Activated CD4-positive, alpha-beta T cell treated with anti-CD3 and anti-CD28 coated beads, Interleukin-2, amount 10 ng/mL, durations not matched to agents 24 days and 14 days (primary cell): Measurements from ENCODE around the gene APC2. TPM values are rescaled to one million over a fixed set of nuclear protein-coding genes. Genes with fewer than 3 reads are reported as not detected.

Experiments used
- DNase-seq: peaks from one replicate; pipeline ENCODE4 v3.0.0; 2022
- H3K27ac Mint-ChIP-seq: one replicate; pipeline ENCODE4 v1.8.0; 2022; ENCODE audit warnings: mild to moderate bottlenecking, mixed read lengths
- H3K27me3 Mint-ChIP-seq: one replicate; pipeline ENCODE4 v1.8.0; 2022; ENCODE audit warnings: mixed read lengths
- H3K36me3 Mint-ChIP-seq: one replicate; pipeline ENCODE4 v1.8.0; 2022; ENCODE audit warnings: low read depth, mild to moderate bottlenecking, mixed read lengths
- H3K4me1 Mint-ChIP-seq: one replicate; pipeline ENCODE4 v1.8.0; 2021; ENCODE audit warnings: mixed read lengths
- H3K4me3 Mint-ChIP-seq: one replicate; pipeline ENCODE4 v1.8.0; 2022; ENCODE audit warnings: mild to moderate bottlenecking, moderate library complexity, mixed read lengths
- H3K9me3 Mint-ChIP-seq: one replicate; pipeline ENCODE4 v1.8.0; 2021; ENCODE audit warnings: mixed read lengths
- intact Hi-C: fragments of 100-400 bp; cut with micrococcal nuclease; formaldehyde crosslinking; loops from one replicate; pipeline ENCODE4 v1.15.1; 2023
- total RNA-seq: library from RNA; stranded (reverse); gene quantifications from 2 replicates; pipeline ENCODE4 v1.2.3, GENCODE V29; 2022

The APC2 gene
- total RNA-seq, 1 donor from 2014 or later, result 0.16 TPM

GRCh38 chr19:1409204-1410005, 40.5 kb upstream of the APC2 start:
- intact Hi-C loops, result loop anchor here (5.0 kb wide), 1 partner anchor 132 kb away; the partner anchor contains the start of gene FAM174C
- no peaks in the 10 kb centered on the region for H3K9me3 Mint-ChIP-seq

GRCh38 chr19:1410136-1410786, 39.7 kb upstream of the APC2 start:
- H3K4me1 Mint-ChIP-seq, result peaks cover 39% of the 10 kb centered on the region
- DNase-seq, result no peak

More at GRCh38 chr19:1409204-1410005, 40.5 kb upstream of the APC2 start:
- Mint-ChIP-seq H3K27ac (peak overlapping the region; percentile 96), H3K27me3 (no peaks in the 10 kb centered on the region), H3K4me1 (peaks cover 37% of the 10 kb centered on the region), H3K4me3 (peak overlapping the region; percentile 98), H3K36me3 (peaks cover 28% of the 10 kb centered on the region)
- DNase-seq, result no peak

DNA sequence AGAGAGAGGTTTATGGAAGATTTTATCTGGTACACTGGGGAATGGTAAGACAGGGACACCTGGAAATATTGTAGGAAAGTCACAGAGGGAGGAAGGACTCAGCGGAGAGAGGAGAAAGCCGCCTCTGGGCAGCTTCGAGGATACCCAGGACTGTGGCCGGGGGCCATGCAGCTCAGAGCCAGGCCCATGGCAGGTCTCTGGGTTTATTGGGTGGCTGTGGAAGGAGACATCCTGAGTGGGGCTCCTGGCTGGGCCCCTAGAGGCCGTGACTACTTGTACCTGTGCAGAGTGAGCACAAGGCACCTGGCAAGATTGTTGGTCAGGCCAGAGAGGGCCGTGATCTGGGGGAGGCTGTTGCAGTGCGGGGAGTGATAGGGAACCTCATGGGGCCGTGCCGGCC, 39.1 kb upstream of the APC2 start:
- H3K4me3 Mint-ChIP-seq, result peak overlapping the region; percentile 98
- DNase-seq, result no peak
- peaks cover 43% of the 10 kb centered on the region for H3K4me1 Mint-ChIP-seq
- no peaks in the 10 kb centered on the region for H3K9me3 Mint-ChIP-seq
- intact Hi-C loops, result no loop called here
- peaks cover 31% of the 10 kb centered on the region for H3K36me3 Mint-ChIP-seq
- no peaks in the 10 kb centered on the region for H3K27me3 Mint-ChIP-seq
- peak overlapping the region; percentile 23 for H3K27ac Mint-ChIP-seq

More at GRCh38 chr19:1410136-1410786, 39.7 kb upstream of the APC2 start:
- intact Hi-C loops, result no loop called here
- peak overlapping the region; percentile 98 for H3K4me3 Mint-ChIP-seq
- H3K36me3 Mint-ChIP-seq, result peaks cover 30% of the 10 kb centered on the region
- H3K27me3 Mint-ChIP-seq, result no peaks in the 10 kb centered on the region
- H3K9me3 Mint-ChIP-seq, result no peaks in the 10 kb centered on the region
- peak overlapping the region; percentile 74 for H3K27ac Mint-ChIP-seq

GRCh38 chr19:1411255-1412191, 38.4 kb upstream of the APC2 start:
- intact Hi-C loops, result no loop called here
- peak overlapping the region; percentile 20 for H3K27ac Mint-ChIP-seq
- no peaks in the 10 kb centered on the region for H3K27me3 Mint-ChIP-seq
- no peaks in the 10 kb centered on the region for H3K9me3 Mint-ChIP-seq
- peak overlapping the region; percentile 98 for H3K4me3 Mint-ChIP-seq
- H3K36me3 Mint-ChIP-seq, result peaks cover 32% of the 10 kb centered on the region
- peaks cover 41% of the 10 kb centered on the region for H3K4me1 Mint-ChIP-seq
- no peak for DNase-seq

- H3K4me3 Mint-ChIP-seq, result no peak overlapping the region
- DNase-seq, result no peak
- no peak overlapping the region for H3K27ac Mint-ChIP-seq
- H3K27me3 Mint-ChIP-seq, result no peaks in the 10 kb centered on the region
- intact Hi-C loops, result no loop called here
- peaks cover 40% of the 10 kb centered on the region for H3K4me1 Mint-ChIP-seq
- H3K9me3 Mint-ChIP-seq, result no peaks in the 10 kb centered on the region
- H3K36me3 Mint-ChIP-seq, result peaks cover 37% of the 10 kb centered on the region
These were observed 37.5 kb upstream of the APC2 start for GRCh38 chr19:1412323-1412923.

- DNase-seq, result no peak
- Mint-ChIP-seq H3K9me3 (no peaks in the 10 kb centered on the region), H3K4me3 (no peak overlapping the region), H3K36me3 (peaks cover 43% of the 10 kb centered on the region), H3K27ac (no peak overlapping the region), H3K27me3 (no peaks in the 10 kb centered on the region), H3K4me1 (peaks cover 42% of the 10 kb centered on the region)
- intact Hi-C loops, result no loop called here
These were observed 36.7 kb upstream of the APC2 start for GRCh38 chr19:1412995-1413800.

GRCh38 chr19:1416014-1416841, 33.7 kb upstream of the APC2 start:
- Mint-ChIP-seq H3K4me3 (no peak overlapping the region), H3K36me3 (peaks cover 37% of the 10 kb centered on the region), H3K4me1 (peaks cover 21% of the 10 kb centered on the region), H3K27ac (no peak overlapping the region), H3K9me3 (no peaks in the 10 kb centered on the region), H3K27me3 (no peaks in the 10 kb centered on the region)
- intact Hi-C loops, result no loop called here
- DNase-seq, result no peak

DNA sequence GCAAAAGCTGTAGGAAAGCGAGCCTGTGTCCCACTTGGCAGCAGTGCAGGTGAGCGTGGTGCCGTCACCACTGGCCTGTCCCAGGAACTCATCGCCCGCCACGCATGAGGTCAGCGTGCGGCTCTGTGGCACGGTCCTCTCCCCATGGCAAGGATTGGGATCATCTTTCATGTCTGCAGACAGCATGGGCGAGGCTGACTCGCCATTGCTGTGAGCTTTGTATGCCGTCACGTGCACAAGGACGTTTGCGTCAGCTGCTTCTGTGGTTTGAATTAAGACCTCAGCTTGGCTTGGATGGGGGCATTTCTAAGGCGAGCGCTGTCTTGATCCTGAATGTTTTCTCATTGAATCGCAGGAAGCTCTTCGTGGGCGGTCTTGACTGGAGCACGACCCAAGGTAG, 32.8 kb upstream of the APC2 start:
- H3K4me3 Mint-ChIP-seq, result no peak overlapping the region
- H3K9me3 Mint-ChIP-seq, result no peaks in the 10 kb centered on the region
- peaks cover 35% of the 10 kb centered on the region for H3K36me3 Mint-ChIP-seq
- DNase-seq, result no peak
- intact Hi-C loops, result no loop called here
- no peaks in the 10 kb centered on the region for H3K27me3 Mint-ChIP-seq
- no peak overlapping the region for H3K27ac Mint-ChIP-seq
- H3K4me1 Mint-ChIP-seq, result peaks cover 14% of the 10 kb centered on the region

DNA sequence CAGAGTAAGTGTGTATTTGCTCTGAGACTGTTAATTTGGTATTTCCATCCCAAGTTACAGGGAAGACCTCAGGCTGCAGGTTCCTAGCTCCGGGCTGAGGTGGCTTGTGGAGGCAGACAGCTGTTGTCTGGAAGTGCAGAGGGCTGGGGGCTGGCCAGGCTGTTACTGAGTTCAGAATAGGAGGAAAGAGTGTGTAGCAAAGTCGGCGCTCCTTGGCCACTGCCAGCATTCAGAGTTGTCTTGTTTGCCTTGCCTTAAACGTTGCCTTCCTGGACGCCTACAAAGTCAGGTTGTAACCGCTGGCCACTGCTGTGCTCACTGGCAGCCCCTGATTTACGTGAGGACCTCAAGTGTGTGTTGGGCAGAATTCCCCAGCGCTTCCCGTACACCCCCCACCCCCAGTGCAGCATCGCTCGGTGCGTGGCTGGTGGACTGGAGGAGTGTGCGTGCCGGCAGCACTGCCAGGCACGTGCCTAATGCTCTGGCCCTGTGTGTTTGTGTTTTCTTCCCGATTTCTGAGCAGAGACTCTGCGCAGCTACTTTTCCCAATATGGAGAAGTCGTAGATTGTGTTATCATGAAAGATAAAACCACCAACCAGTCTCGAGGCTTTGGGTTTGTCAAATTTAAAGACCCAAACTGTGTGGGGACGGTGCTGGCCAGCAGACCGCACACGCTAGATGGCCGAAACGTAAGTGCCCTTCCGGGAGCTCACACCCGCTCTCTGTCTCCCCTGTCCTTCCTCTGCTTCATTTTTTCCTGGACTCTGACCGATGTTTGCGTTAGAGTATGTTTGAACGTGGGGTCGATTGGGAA, 32.0 kb upstream of the APC2 start:
- Mint-ChIP-seq H3K27me3 (no peaks in the 10 kb centered on the region), H3K9me3 (no peaks in the 10 kb centered on the region), H3K27ac (no peak overlapping the region), H3K4me3 (no peak overlapping the region), H3K36me3 (peaks cover 42% of the 10 kb centered on the region), H3K4me1 (peaks cover 14% of the 10 kb centered on the region)
- intact Hi-C loops, result no loop called here
- DNase-seq, result no peak

DNA sequence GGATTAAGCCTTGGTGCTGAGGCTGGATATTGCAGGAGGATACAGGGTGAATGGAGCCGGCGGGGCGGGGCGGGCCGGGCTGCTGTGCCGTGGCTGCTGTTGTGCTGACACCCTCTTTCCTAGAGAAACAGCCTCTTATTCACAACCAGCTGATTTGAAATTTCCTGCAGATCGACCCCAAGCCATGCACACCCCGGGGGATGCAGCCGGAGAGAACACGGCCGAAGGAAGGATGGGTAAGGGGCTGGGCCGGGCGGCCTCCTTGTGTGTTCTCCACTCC, 31.5 kb upstream of the APC2 start:
- no peaks in the 10 kb centered on the region for H3K27me3 Mint-ChIP-seq
- intact Hi-C loops, result no loop called here
- no peak overlapping the region for H3K27ac Mint-ChIP-seq
- no peaks in the 10 kb centered on the region for H3K9me3 Mint-ChIP-seq
- peaks cover 45% of the 10 kb centered on the region for H3K36me3 Mint-ChIP-seq
- no peak for DNase-seq
- H3K4me3 Mint-ChIP-seq, result no peak overlapping the region
- peaks cover 10% of the 10 kb centered on the region for H3K4me1 Mint-ChIP-seq

DNA sequence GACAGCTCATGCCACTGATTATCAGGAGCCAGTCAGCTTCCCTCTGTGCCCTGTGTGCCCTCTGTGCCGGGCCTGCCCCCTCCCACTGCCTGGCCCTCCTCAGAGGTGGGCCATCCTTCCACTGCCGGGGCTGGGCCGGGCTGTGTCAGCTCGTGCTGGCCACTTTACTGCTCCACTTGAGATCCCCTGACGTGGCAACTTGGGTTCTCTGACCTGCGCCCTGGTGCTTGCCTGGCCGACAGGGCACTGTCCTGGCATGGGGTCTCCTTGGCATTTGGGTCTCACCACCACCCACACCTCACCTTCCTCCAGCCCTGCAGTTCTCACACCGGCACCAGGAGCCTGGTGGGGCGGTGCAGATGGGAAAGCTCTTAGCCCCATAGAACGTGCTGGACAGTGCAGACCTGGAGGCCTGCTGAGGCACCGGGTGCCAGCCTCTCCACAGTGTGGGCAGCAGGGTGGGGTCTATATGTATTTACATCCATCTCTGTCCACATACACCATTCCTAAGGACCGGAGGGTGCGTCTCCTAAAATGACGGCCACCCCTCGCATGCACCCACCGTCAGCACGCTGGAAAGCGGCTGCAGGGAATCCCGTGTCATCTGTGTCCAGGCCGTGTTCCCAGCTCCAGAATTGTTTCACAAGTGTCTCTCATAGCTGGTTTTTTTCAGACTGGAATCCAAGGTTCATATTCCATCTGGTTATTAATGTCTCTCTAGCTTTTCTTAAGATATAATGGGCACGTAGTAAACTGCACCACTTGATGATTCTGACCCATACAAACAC, 30.8 kb upstream of the APC2 start:
- H3K36me3 Mint-ChIP-seq, result peaks cover 47% of the 10 kb centered on the region
- H3K27ac Mint-ChIP-seq, result no peak overlapping the region
- H3K4me1 Mint-ChIP-seq, result peaks cover 10% of the 10 kb centered on the region
- H3K27me3 Mint-ChIP-seq, result no peaks in the 10 kb centered on the region
- H3K4me3 Mint-ChIP-seq, result no peak overlapping the region
- intact Hi-C loops, result no loop called here
- no peaks in the 10 kb centered on the region for H3K9me3 Mint-ChIP-seq
- no peak for DNase-seq
